Stimulated activated naive CD8-positive, alpha-beta T cell treated with anti-CD3 and anti-CD28 coated beads, Interleukin-15, Interleukin-2, amounts not matched to agents 100 ng/mL and 50 ng/mL, for 24 hours (primary cell): ENCODE results near the gene CPAMD8.

Source experiments
- H3K27ac Mint-ChIP-seq: one replicate; pipeline ENCODE4 v1.8.0; 2021; ENCODE audit warnings: mild to moderate bottlenecking, mixed read lengths
- H3K27me3 Mint-ChIP-seq: one replicate; pipeline ENCODE4 v1.8.0; 2021; ENCODE audit warnings: mixed read lengths
- H3K36me3 Mint-ChIP-seq: one replicate; pipeline ENCODE4 v1.8.0; 2021; ENCODE audit warnings: low read depth, mixed read lengths
- H3K4me1 Mint-ChIP-seq: one replicate; pipeline ENCODE4 v1.8.0; 2021; ENCODE audit warnings: low read depth, mixed read lengths
- H3K4me3 Mint-ChIP-seq: one replicate; pipeline ENCODE4 v1.8.0; 2021; ENCODE audit warnings: mild to moderate bottlenecking, mixed read lengths
- H3K9me3 Mint-ChIP-seq: one replicate; pipeline ENCODE4 v1.8.0; 2021; ENCODE audit warnings: mixed read lengths

CPAMD8 gene

GRCh38 chr19:17026706-17027534, at the start of gene CPAMD8:
CPAMD8 (minus strand) TSS chr19:17026810; CDS start chr19:17026642, 168 bp downstream.
- Mint-ChIP-seq H3K4me3 (peak within 1 kb of the TSS; percentile 70), H3K36me3 (peaks cover 7% of the 10 kb centered on the region), H3K9me3 (peaks cover 10% of the 10 kb centered on the region), H3K4me1 (peaks cover 11% of the 10 kb centered on the region), H3K27me3 (peaks cover 29% of the 10 kb centered on the region), H3K27ac (no peak within 1 kb of the TSS)

DNA sequence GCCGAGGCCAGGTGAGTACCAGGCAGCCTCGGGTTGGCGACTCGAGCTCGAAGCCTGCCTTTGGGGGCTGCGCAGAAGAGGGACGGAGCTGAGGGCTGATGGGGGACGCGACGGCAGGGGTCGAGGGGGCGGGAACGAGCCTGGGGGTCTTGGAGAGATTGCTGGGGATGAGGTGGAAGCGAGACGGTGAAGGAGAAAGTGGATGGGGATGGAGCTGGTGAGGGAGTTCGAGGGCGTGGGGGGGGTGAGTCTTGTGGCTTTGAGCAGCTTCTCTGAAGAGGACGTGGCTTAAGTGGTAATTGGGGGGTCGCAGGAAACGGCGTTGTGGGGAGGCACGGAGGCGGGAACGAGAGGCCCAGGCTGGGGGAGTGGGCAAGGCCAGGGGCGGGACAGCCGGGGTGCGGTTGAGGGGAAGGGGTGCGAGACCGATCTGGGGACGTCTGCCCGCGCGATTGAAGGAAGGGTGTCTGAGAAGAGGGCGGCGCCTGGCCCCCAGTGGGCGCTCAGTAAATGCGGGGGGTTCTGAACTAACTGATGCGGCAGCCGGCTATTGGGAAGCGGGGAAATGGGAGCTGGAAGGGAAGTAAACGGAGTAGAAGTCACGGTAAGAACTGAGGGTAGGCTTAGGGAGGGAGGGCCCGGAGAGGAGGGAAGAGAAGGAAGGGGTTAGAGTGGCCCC, 49.4 kb upstream of the CPAMD8 start:
- Mint-ChIP-seq H3K9me3 (no peaks in the 10 kb centered on the region), H3K4me1 (peaks cover 64% of the 10 kb centered on the region), H3K4me3 (peak overlapping the region; percentile 95), H3K27me3 (no peaks in the 10 kb centered on the region), H3K36me3 (peaks cover 25% of the 10 kb centered on the region), H3K27ac (peak overlapping the region; percentile 91)

DNA sequence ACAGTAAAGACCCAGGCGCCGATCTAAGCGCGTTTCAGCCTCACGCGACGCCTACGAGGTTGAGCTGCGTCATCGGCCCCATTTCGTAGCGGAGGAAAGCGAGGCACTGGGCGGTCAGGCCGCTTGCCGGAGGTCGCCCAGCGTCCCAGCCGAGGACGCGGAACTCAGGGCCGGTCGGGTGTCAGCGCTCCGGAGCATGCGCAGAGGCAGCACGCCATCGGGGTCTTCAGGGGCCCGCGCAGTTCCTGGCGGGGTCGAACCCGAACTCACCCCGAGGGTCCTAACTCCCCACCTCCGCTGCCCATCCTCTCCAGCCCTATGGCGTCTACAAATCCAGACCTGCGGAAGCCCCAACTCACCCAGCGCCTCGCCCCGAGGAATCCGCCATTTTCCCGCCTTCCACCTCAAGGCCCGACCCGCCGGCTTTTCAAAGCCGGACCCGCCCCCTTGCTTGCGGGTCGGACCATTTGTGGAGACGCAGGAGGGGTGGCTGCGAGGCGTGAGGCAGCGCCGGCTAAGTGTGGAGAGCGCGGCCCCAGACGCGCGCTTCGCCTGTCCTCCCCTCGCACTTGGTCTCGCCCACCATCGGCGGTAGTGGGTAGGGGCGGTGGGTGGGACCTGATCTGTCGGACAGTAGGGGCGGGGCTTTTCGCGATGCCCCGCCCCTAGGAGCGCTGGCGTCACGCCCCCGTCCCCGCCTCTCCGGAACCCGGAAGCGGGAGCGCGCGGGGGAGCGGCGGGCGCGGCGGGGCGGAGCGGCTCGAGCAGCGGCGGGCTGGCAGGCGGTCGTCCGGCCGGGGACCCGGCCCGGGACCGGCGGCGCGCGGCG, 48.6 kb upstream of the CPAMD8 start, which contains the start of the genes HAUS8 and MYO9B:
TSS of gene HAUS8 (minus strand) at position 418 of the 829 bp plus-strand sequence. CDS start at position 388, 30 bp downstream.
TSS of gene MYO9B (plus strand) at position 743 of the 829 bp plus-strand sequence. CDS start 25,941 bp downstream, outside the sequence.
- Mint-ChIP-seq H3K36me3 (peaks cover 31% of the 10 kb centered on the region), H3K9me3 (no peaks in the 10 kb centered on the region), H3K27ac (peak within 1 kb of the TSS; percentile 99), H3K27me3 (no peaks in the 10 kb centered on the region), H3K4me3 (peak within 1 kb of the TSS; percentile 95), H3K4me1 (peaks cover 64% of the 10 kb centered on the region)

DNA sequence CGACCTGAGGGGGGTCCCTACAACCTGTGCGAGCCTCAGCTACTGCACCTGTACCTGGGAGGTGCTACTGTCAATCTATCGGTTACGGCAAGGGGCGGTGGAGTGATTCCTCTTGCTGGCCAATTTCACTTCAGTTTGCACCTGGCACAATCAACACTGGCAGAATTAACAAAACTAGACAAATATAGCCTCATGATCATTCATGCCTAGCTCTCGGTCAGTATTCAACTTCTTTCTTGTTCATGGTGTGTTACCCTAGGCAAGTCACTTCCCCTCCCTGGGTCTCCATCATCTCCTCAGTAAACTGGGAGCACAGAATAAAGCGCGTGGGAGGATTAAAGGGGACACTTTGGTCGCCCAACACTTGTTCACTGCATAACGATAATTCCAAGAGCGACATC, 48.0 kb upstream of the CPAMD8 start:
- H3K27me3 Mint-ChIP-seq, result no peaks in the 10 kb centered on the region
- H3K36me3 Mint-ChIP-seq, result peaks cover 31% of the 10 kb centered on the region
- peak overlapping the region; percentile 95 for H3K4me3 Mint-ChIP-seq
- peaks cover 58% of the 10 kb centered on the region for H3K4me1 Mint-ChIP-seq
- no peaks in the 10 kb centered on the region for H3K9me3 Mint-ChIP-seq
- peak overlapping the region; percentile 99 for H3K27ac Mint-ChIP-seq

DNA sequence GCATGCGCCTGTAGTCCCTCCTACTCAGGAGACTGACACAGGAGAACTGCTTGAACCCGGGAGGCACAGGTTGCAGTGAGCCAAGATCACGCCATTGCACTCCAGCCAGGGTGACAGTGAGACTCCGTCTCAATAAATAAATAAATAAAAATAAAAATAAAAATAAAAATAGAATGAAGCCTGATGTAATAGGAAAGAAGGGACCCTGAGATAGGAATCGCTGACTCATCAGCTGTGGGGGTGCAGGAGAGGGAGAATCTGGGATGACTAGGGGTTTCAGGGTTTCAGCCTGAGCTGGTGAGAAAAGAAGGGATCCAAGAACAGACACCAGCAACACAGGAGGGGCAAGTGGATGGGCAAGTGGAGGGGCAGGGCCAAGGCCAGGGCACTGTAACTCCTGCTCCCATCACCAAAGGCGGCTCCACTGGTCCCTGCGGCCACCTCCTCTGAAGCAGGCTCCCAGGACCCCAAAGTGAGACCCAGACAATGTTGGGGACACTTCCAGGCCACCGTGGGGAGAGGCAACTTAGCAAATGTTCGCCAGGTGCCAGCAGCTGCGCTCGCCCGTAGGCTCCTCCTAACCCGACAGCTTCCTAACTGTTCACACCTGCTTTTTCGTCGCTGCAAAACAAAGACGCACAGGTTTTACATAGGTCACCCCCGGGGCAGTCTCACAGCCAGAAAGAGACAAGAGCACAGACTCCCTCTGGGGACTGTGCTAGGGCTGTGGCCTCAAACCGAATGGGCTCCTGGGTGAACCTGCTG, 47.4 kb upstream of the CPAMD8 start:
- Mint-ChIP-seq H3K36me3 (peaks cover 35% of the 10 kb centered on the region), H3K9me3 (no peaks in the 10 kb centered on the region), H3K4me1 (peaks cover 52% of the 10 kb centered on the region), H3K27me3 (no peaks in the 10 kb centered on the region), H3K4me3 (peak overlapping the region; percentile 95), H3K27ac (peak overlapping the region; percentile 99)

DNA sequence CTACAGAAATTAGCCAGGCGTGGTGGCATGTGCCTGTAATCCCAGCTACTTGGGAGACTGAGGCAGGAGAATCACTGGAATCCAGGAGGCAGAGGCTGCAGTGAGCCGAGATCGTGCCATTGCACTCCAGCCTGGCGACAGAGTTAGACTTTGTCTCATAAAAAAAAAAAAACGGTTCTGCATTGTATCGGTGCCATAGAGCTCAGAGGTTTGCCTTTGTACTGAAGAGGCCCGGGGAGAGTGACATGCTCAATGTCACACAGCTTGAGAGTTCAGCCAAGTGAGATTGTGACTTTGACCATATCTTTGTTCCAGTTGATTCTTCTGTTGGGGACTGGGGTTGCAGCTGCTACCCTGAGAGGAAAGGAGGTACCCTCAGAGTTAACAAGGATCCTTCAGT, 44.3 kb upstream of the CPAMD8 start:
- H3K36me3 Mint-ChIP-seq, result peaks cover 54% of the 10 kb centered on the region
- peaks cover 44% of the 10 kb centered on the region for H3K4me1 Mint-ChIP-seq
- H3K27ac Mint-ChIP-seq, result no peak overlapping the region
- H3K4me3 Mint-ChIP-seq, result no peak overlapping the region
- H3K27me3 Mint-ChIP-seq, result no peaks in the 10 kb centered on the region
- no peaks in the 10 kb centered on the region for H3K9me3 Mint-ChIP-seq

- Mint-ChIP-seq H3K4me3 (no peak overlapping the region), H3K27ac (no peak overlapping the region), H3K9me3 (no peaks in the 10 kb centered on the region), H3K36me3 (peaks cover 54% of the 10 kb centered on the region), H3K27me3 (no peaks in the 10 kb centered on the region), H3K4me1 (peaks cover 49% of the 10 kb centered on the region)
These were observed 43.8 kb upstream of the CPAMD8 start for GRCh38 chr19:17070421-17070820.

DNA sequence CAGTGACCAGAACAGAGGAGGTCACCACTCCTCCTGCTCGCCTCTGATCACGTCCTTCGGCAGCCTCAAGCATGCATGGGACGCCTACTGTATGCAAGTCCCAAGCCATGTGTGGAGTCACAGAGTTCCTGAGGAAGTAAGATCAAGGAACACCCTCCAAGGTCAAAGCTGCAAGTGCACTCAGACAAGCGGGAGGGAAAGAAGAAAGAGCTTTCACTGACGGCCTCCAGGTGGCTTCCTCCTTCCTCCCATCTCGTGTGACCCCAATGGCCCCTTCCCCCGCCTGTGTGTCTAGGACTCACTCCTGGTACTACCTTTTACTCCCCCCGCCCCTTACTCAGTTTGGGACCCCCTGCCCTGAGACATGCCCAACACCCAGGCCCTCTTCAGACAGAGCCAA, 42.6 kb upstream of the CPAMD8 start:
- peaks cover 54% of the 10 kb centered on the region for H3K4me1 Mint-ChIP-seq
- H3K27ac Mint-ChIP-seq, result no peak overlapping the region

GRCh38 chr19:17063428-17063827, 36.8 kb upstream of the CPAMD8 start:
- H3K4me3 Mint-ChIP-seq, result no peak overlapping the region
- H3K27me3 Mint-ChIP-seq, result no peaks in the 10 kb centered on the region
- H3K4me1 Mint-ChIP-seq, result peaks cover 40% of the 10 kb centered on the region
- no peak overlapping the region for H3K27ac Mint-ChIP-seq
- H3K36me3 Mint-ChIP-seq, result peaks cover 73% of the 10 kb centered on the region
- no peaks in the 10 kb centered on the region for H3K9me3 Mint-ChIP-seq

More for the DNA sequence above, 42.6 kb upstream of the CPAMD8 start:
- Mint-ChIP-seq H3K27me3 (no peaks in the 10 kb centered on the region), H3K36me3 (peaks cover 66% of the 10 kb centered on the region), H3K9me3 (no peaks in the 10 kb centered on the region), H3K4me3 (no peak overlapping the region)

DNA sequence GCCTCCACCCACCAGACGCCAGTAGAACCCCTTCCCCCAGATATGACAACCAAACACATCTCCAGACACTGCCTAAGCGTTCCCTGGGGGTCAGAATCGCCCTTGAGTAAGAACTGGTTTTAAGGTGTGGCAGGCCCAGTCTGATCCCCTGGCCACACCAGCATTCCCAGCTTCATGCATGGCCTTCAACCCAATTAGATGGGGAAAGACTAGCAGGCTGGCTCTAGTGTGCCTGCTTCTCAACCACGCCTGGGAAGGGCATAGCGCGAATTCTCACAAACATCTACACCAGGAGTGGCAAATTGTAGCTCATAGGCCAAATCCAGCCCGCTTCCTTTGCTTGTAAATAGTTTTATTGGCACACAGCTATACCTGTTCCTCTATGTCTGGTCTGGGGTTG, 35.1 kb upstream of the CPAMD8 start:
- Mint-ChIP-seq H3K9me3 (no peaks in the 10 kb centered on the region), H3K36me3 (peaks cover 69% of the 10 kb centered on the region), H3K4me1 (peaks cover 32% of the 10 kb centered on the region), H3K27ac (no peak overlapping the region), H3K27me3 (no peaks in the 10 kb centered on the region), H3K4me3 (no peak overlapping the region)

DNA sequence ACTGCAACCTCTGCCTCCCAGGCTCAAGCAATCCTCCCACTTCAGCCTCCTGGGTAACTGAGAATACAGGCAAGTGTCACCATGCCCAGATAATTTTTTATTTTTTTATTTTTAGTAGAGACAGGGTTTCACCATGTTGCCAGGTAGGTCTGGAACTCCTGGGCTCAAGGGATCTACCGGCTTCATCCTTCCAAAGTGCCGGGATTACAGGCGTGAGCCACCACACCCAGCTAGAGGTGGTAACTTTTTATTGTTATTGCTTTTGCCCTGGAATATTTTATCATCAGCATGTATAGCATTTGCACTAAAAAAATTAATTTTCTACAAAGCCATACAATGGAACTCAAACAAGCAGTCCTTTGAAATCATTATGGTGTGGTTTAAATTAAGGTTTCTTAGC, 34.6 kb upstream of the CPAMD8 start:
- Mint-ChIP-seq H3K27ac (no peak overlapping the region), H3K27me3 (no peaks in the 10 kb centered on the region), H3K9me3 (no peaks in the 10 kb centered on the region), H3K36me3 (peaks cover 68% of the 10 kb centered on the region), H3K4me1 (peaks cover 27% of the 10 kb centered on the region), H3K4me3 (no peak overlapping the region)

DNA sequence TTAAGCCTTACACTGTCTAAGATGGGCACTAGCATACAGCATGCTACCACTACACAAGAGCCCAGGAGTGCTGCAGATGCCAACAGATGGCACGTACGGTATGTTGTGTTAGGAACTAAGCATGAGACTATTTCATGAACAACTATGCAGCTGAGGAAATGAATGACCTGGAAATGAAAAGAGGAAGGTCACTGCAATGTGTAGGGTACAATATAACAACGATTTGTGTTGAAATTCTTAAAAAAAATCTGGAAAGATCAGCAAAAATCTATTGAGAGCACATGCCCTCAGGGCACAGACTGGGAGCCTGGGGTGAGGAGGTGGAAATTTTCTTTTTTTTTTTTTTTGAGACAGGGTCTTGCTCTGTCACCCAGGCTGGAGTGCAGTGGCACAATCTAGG, 34.2 kb upstream of the CPAMD8 start:
- no peaks in the 10 kb centered on the region for H3K27me3 Mint-ChIP-seq
- peaks cover 23% of the 10 kb centered on the region for H3K4me1 Mint-ChIP-seq
- H3K36me3 Mint-ChIP-seq, result peaks cover 68% of the 10 kb centered on the region
- no peak overlapping the region for H3K27ac Mint-ChIP-seq
- no peaks in the 10 kb centered on the region for H3K9me3 Mint-ChIP-seq
- H3K4me3 Mint-ChIP-seq, result no peak overlapping the region

- Mint-ChIP-seq H3K27me3 (no peaks in the 10 kb centered on the region), H3K4me3 (no peak overlapping the region), H3K4me1 (no peaks in the 10 kb centered on the region), H3K36me3 (peaks cover 59% of the 10 kb centered on the region), H3K9me3 (no peaks in the 10 kb centered on the region), H3K27ac (no peak overlapping the region)
These were observed 31.6 kb upstream of the CPAMD8 start for GRCh38 chr19:17058236-17058635.

DNA sequence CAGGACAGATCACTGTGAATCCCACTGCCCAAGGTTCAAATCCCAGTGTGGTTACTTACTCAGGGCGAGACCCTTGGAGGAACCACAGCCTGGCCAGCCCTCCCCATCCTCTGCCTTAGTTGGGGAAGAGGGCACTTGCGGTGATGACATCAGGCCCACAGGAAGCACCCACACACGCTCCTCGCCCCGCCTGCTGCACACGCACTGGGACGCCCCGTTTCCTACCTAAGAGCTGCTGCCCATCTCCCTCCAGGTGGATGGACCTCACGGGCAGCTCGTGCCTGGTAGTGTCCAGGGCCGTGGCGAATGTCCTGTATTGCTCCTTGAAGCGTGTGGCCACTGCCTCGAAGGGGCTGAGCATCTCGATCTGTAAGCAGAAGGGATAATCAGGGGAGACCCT, 29.0 kb upstream of the CPAMD8 start:
- Mint-ChIP-seq H3K27ac (no peak overlapping the region), H3K27me3 (no peaks in the 10 kb centered on the region), H3K36me3 (peaks cover 65% of the 10 kb centered on the region)

More for the DNA sequence above, 29.0 kb upstream of the CPAMD8 start:
- Mint-ChIP-seq H3K9me3 (no peaks in the 10 kb centered on the region), H3K4me3 (no peak overlapping the region), H3K4me1 (no peaks in the 10 kb centered on the region)
